ENCODE results near the gene SYNGR3. TPM values are rescaled to one million over a fixed set of nuclear protein-coding genes. Genes with fewer than 3 reads are reported as not detected.

Gene SYNGR3
- total and polyA plus RNA-seq, 2 of the 13 experiments (the other 11 are each of a cell fraction or from before 2014, with no cell fraction given): 0.97 to 5.7 TPM

DNA sequence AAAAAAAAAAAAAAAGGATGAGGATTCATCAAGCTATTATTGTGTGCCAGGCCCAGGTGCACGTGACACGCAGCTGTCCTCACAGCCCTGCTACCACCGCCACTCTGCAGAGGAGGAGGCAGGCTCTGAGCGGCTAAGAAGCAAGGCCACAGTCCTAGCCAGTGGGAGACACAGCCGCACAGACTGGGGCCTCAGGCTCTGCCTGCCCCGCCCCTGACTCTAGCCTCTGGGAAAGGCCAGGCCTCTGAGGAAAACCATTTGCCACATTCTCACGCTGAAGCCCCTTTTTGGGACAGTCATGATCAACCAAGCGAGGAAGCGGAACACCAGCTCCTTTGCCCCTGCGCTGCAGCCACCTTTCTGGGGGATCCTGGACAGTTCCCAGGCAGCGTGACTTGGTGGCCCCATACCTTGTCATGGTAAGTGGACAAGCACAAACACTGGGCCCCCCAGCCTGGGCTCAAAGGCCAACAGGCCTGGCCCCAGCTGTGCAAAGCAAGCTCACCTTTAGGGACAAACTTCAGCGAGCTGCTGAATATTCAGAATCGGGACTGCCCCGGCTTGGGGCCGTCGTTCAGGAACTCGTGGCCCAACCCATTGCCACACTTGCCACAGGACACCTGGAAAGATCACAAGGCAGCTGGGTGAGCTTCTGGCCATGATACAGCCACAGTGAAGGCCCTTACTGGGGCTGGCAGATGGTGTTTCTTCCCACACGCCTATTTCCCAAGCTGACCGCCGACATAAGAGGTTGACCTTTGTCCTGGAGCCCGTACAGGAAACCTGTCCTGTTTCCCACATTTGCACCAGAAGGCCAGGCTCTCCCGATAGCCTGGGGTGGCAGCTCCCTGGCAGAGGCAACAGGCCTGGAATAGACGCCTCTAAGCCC lies 49.3 kb upstream of the SYNGR3 start (continued):
- TF ChIP-seq ELF4 (CRISPR knock-in tag; IDR thresholded peaks at IDR 0.05; ENCODE audit: borderline replicate concordance) (no peak), TIGD3 (CRISPR knock-in tag; IDR thresholded peaks at IDR 0.05; ENCODE audit: borderline replicate concordance) (0 out of 2 replicates have a peak, but pooled peaks have one; percentile 52), THAP11 (CRISPR knock-in tag; IDR thresholded peaks at IDR 0.05) (peak; percentile 66), WIZ (CRISPR knock-in tag; IDR thresholded peaks at IDR 0.05) (no peak; the same call in 1 of the 2 replicates), REXO4 (CRISPR knock-in tag; IDR thresholded peaks at IDR 0.05; ENCODE audit: borderline replicate concordance) (no peak), U2AF1 (optimal IDR thresholded peaks at IDR 0.05; ENCODE audit: low read depth, low read length) (peak; percentile 95), ZNF589 (CRISPR knock-in tag; conservative IDR thresholded peaks at IDR 0.05) (0 out of 2 replicates have a peak, but pooled peaks have one; percentile 62), SRSF4 (IDR thresholded peaks at IDR 0.05; ENCODE audit: low read depth, low read length, poor library complexity, severe bottlenecking) (no peak), ZNF720 (CRISPR knock-in tag; IDR thresholded peaks at IDR 0.05) (no peak), TBX2 (CRISPR knock-in tag; IDR thresholded peaks at IDR 0.05; ENCODE audit: borderline replicate concordance) (peak; percentile 79; the same call in 1 of the 2 replicates), XRCC5 (optimal IDR thresholded peaks at IDR 0.05; ENCODE audit: low read length) (no peak), KAT8 (CRISPR knock-in tag; IDR thresholded peaks at IDR 0.05) (peak; percentile 69), NR2F6 (IDR thresholded peaks at IDR 0.05) (peak; percentile 72), NR2F6 (CRISPR knock-in tag; IDR thresholded peaks at IDR 0.05) (peak; percentile 66; the same call in 1 of the 2 replicates), ZNF136 (CRISPR knock-in tag; IDR thresholded peaks at IDR 0.05; ENCODE audit: low read depth) (peak; percentile 87; the same call in 1 of the 2 replicates), ISX (CRISPR knock-in tag; conservative IDR thresholded peaks at IDR 0.05) (no peak), POLR2A (IDR thresholded peaks at IDR 0.05; ENCODE audit: insufficient read depth in 1 of 2, low read depth in 2 of 2, low read length in 2 of 2) (peak; percentile 61 to 74; a peak in 3 of 4 replicates), CC2D1A (CRISPR knock-in tag; IDR thresholded peaks at IDR 0.05) (no peak), MEF2D (CRISPR knock-in tag; IDR thresholded peaks at IDR 0.05) (peak; percentile 87), ZNF124 (CRISPR knock-in tag; IDR thresholded peaks at IDR 0.05) (peak; percentile 79; the same call in 1 of the 2 replicates), ZNF878 (CRISPR knock-in tag; IDR thresholded peaks at IDR 0.05) (peak; percentile 75), HNRNPH1 (optimal IDR thresholded peaks at IDR 0.05; ENCODE audit: low read depth, low read length) (no peak), MTA1 (CRISPR knock-in tag; IDR thresholded peaks at IDR 0.05; ENCODE audit: borderline replicate concordance) (peak; percentile 92), ZNF282 (IDR thresholded peaks at IDR 0.05; ENCODE audit: partially characterized antibody) (no peak), HOMEZ (CRISPR knock-in tag; IDR thresholded peaks at IDR 0.05; ENCODE audit: low read depth) (peak; percentile 56; the same call in 1 of the 2 replicates), ZFP82 (CRISPR knock-in tag; IDR thresholded peaks at IDR 0.05; ENCODE audit: borderline replicate concordance) (no peak), MLLT10 (CRISPR knock-in tag; IDR thresholded peaks at IDR 0.05) (no peak), DNMT3B (CRISPR knock-in tag; conservative IDR thresholded peaks at IDR 0.05) (no peak), PAF1 (CRISPR knock-in tag; IDR thresholded peaks at IDR 0.05) (no peak), FOXK1 (CRISPR knock-in tag; IDR thresholded peaks at IDR 0.05; ENCODE audit: borderline replicate concordance, low read depth) (no peak)

Measured in HepG2 (cell line).